Natural killer cell treated with Interleukin-12 subunit alpha and Interleukin-12 subunit beta and Interleukin-15 and Interleukin-18, amount 100 ng/mL, for 72 hours (primary cell): Measurements from ENCODE around the gene SPIB. TPM values are rescaled to one million over a fixed set of nuclear protein-coding genes. Genes with fewer than 3 reads are reported as not detected.

ENCODE experiments used
- ATAC-seq, 2 donors: fragments of 150-1000 bp; cut with Tn5 transposase in 1 of 2; sonication (Bioruptor Pico), chemical (Tn5 transposase) in 1 of 2; 2 replicates each; pipeline ENCODE4 v1.10.0; 2021
- DNase-seq: peaks from one replicate; pipeline ENCODE4 v3.0.0; 2022; ENCODE audit warnings: low spot score
- H3K27ac Mint-ChIP-seq, 2 donors: 1 replicate in 1 of 2; 2 replicates in 1 of 2; pipeline ENCODE4 v1.8.0; 2022; ENCODE audit warnings: mixed read lengths in 2 of 2, mild to moderate bottlenecking in 1 of 2, moderate library complexity in 1 of 2
- H3K27me3 Mint-ChIP-seq, 2 donors: 1 replicate in 1 of 2; 2 replicates in 1 of 2; pipeline ENCODE4 v1.8.0; 2022; ENCODE audit warnings: mixed read lengths in 2 of 2
- H3K36me3 Mint-ChIP-seq: one replicate; pipeline ENCODE4 v1.8.0; 2022; ENCODE audit warnings: mixed read lengths
- H3K4me1 Mint-ChIP-seq, 2 donors: 1 replicate in 1 of 2; 2 replicates in 1 of 2; pipeline ENCODE4 v1.8.0; 2022; ENCODE audit warnings: low read depth in 2 of 2, mixed read lengths in 2 of 2, mild to moderate bottlenecking in 1 of 2
- H3K4me3 Mint-ChIP-seq: one replicate; pipeline ENCODE4 v1.8.0; 2022; ENCODE audit warnings: mixed read lengths
- H3K9me3 Mint-ChIP-seq: 2 replicates; pipeline ENCODE4 v1.8.0; 2022; ENCODE audit warnings: mixed read lengths
- total RNA-seq, 2 donors: library from RNA; stranded (reverse); gene quantifications; one replicate each; pipeline ENCODE4 v1.2.3, GENCODE V29; 2022

SPIB gene
- total RNA-seq, 2 donors from 2014 or later = 0.38 to 4.2 TPM

- ATAC-seq (no peak), DNase-seq (no peak)
- Mint-ChIP-seq H3K4me3 (no peak overlapping the region), H3K27ac (no peak overlapping the region), H3K9me3 (no peaks in the 10 kb centered on the region), H3K4me1 (peaks cover 0 to 7% of the 10 kb centered on the region in 2 donors), H3K27me3 (no peaks in the 10 kb centered on the region), H3K36me3 (no peaks in the 10 kb centered on the region)
These were observed 16.0 kb upstream of the SPIB start for GRCh38 chr19:50402544-50403301.

- ATAC-seq = no peak
- Mint-ChIP-seq H3K27me3 (no peaks in the 10 kb centered on the region), H3K4me1 (no peaks in the 10 kb centered on the region), H3K36me3 (no peaks in the 10 kb centered on the region), H3K9me3 (no peaks in the 10 kb centered on the region), H3K27ac (no peak overlapping the region), H3K4me3 (no peak overlapping the region)
- DNase-seq = no peak
These were observed 12.4 kb upstream of the SPIB start for GRCh38 chr19:50406156-50406820.

- no peaks in the 10 kb centered on the region for H3K27me3 Mint-ChIP-seq
- no peak overlapping the region for H3K27ac Mint-ChIP-seq
- no peak overlapping the region for H3K4me3 Mint-ChIP-seq
- no peaks in the 10 kb centered on the region for H3K36me3 Mint-ChIP-seq
- H3K4me1 Mint-ChIP-seq = no peaks in the 10 kb centered on the region
- H3K9me3 Mint-ChIP-seq = no peaks in the 10 kb centered on the region
- DNase-seq = no peak
- ATAC-seq = no peak
These were observed 11.9 kb upstream of the SPIB start for GRCh38 chr19:50406829-50407228.

- no peak for DNase-seq
- no peak overlapping the region for H3K4me3 Mint-ChIP-seq
- peaks cover 0 to under 1% of the 10 kb centered on the region in 2 donors for H3K4me1 Mint-ChIP-seq
- H3K27ac Mint-ChIP-seq = no peak overlapping the region
- no peaks in the 10 kb centered on the region for H3K36me3 Mint-ChIP-seq
- no peaks in the 10 kb centered on the region for H3K9me3 Mint-ChIP-seq
- H3K27me3 Mint-ChIP-seq = no peaks in the 10 kb centered on the region
- no peak for ATAC-seq
These were observed 9.4 kb upstream of the SPIB start for GRCh38 chr19:50409347-50409746.

GRCh38 chr19:50410109-50410508 lies 8.6 kb upstream of the SPIB start:
- Mint-ChIP-seq H3K4me1 (peaks cover 0 to 4% of the 10 kb centered on the region in 2 donors), H3K27ac (no peak overlapping the region), H3K36me3 (no peaks in the 10 kb centered on the region), H3K9me3 (no peaks in the 10 kb centered on the region), H3K27me3 (no peaks in the 10 kb centered on the region), H3K4me3 (no peak overlapping the region)
- ATAC-seq = no peak
- DNase-seq = no peak

GRCh38 chr19:50412419-50412818 lies 6.3 kb upstream of the SPIB start:
- no peak for ATAC-seq
- Mint-ChIP-seq H3K27ac (no peak overlapping the region), H3K4me3 (no peak overlapping the region), H3K4me1 (peaks cover 0 to 4% of the 10 kb centered on the region in 2 donors), H3K27me3 (no peaks in the 10 kb centered on the region), H3K9me3 (no peaks in the 10 kb centered on the region), H3K36me3 (no peaks in the 10 kb centered on the region)
- DNase-seq = no peak

- H3K9me3 Mint-ChIP-seq = no peaks in the 10 kb centered on the region
These were observed 5.6 kb upstream of the SPIB start for GRCh38 chr19:50413096-50413495.

GRCh38 chr19:50413531-50413930 lies 5.2 kb upstream of the SPIB start:
- no peaks in the 10 kb centered on the region for H3K36me3 Mint-ChIP-seq
- no peak overlapping the region for H3K27ac Mint-ChIP-seq
- H3K4me3 Mint-ChIP-seq = no peak overlapping the region

More at GRCh38 chr19:50413096-50413495, 5.6 kb upstream of the SPIB start:
- Mint-ChIP-seq H3K4me1 (peaks cover 0 to 4% of the 10 kb centered on the region in 2 donors), H3K27ac (no peak overlapping the region), H3K36me3 (no peaks in the 10 kb centered on the region), H3K4me3 (no peak overlapping the region), H3K27me3 (no peaks in the 10 kb centered on the region)
- ATAC-seq = no peak
- DNase-seq = no peak

GRCh38 chr19:50414864-50415660 lies 3.7 kb upstream of the SPIB start:
- H3K4me1 Mint-ChIP-seq = peaks cover 11 to 14% of the 10 kb centered on the region in 2 donors
- no peak overlapping the region for H3K27ac Mint-ChIP-seq
- H3K27me3 Mint-ChIP-seq = peaks cover 10 to 14% of the 10 kb centered on the region in 2 donors
- H3K36me3 Mint-ChIP-seq = peaks cover 1% of the 10 kb centered on the region
- peak; percentile 85 for DNase-seq
- no peak overlapping the region for H3K4me3 Mint-ChIP-seq
- ATAC-seq = peak; percentile 71 to 83
- H3K9me3 Mint-ChIP-seq = no peaks in the 10 kb centered on the region

More at GRCh38 chr19:50413531-50413930, 5.2 kb upstream of the SPIB start:
- no peaks in the 10 kb centered on the region for H3K27me3 Mint-ChIP-seq
- ATAC-seq (no peak), DNase-seq (no peak)
- H3K9me3 Mint-ChIP-seq = no peaks in the 10 kb centered on the region
- H3K4me1 Mint-ChIP-seq = peaks cover 0 to 4% of the 10 kb centered on the region in 2 donors

- DNase-seq (no peak), ATAC-seq (peak in 1 of 2 donors; percentile 7)
- Mint-ChIP-seq H3K9me3 (no peaks in the 10 kb centered on the region), H3K27ac (no peak overlapping the region), H3K4me3 (no peak overlapping the region), H3K4me1 (peaks cover 16 to 18% of the 10 kb centered on the region in 2 donors), H3K36me3 (peaks cover 4% of the 10 kb centered on the region), H3K27me3 (peaks cover 14 to 20% of the 10 kb centered on the region in 2 donors)
These were observed 3.1 kb upstream of the SPIB start for GRCh38 chr19:50415661-50416033.

- Mint-ChIP-seq H3K4me1 (peaks cover 16 to 18% of the 10 kb centered on the region in 2 donors), H3K27ac (no peak overlapping the region), H3K4me3 (no peak overlapping the region), H3K9me3 (no peaks in the 10 kb centered on the region), H3K27me3 (peaks cover 18 to 24% of the 10 kb centered on the region in 2 donors), H3K36me3 (peaks cover 4% of the 10 kb centered on the region)
- ATAC-seq = no peak
- no peak for DNase-seq
These were observed 2.4 kb upstream of the SPIB start for GRCh38 chr19:50416034-50416977.

GRCh38 chr19:50417111-50418081 lies 1.3 kb upstream of the SPIB start:
- Mint-ChIP-seq H3K4me1 (peaks cover 16 to 18% of the 10 kb centered on the region in 2 donors), H3K27ac (no peak overlapping the region), H3K27me3 (peaks cover 22 to 24% of the 10 kb centered on the region in 2 donors), H3K36me3 (peaks cover 4% of the 10 kb centered on the region), H3K9me3 (no peaks in the 10 kb centered on the region), H3K4me3 (no peak overlapping the region)
- peak; percentile 58 for DNase-seq
- no peak for ATAC-seq
